Activated B cell treated with CpG ODN at 0.5 μM for 24 hours (primary cell): ENCODE measurements around the gene UBE3D. TPM values are rescaled to one million over a fixed set of nuclear protein-coding genes. Genes with fewer than 3 reads are reported as not detected.
"Not testable (repeated sequence)": the region's sequence is repeated elsewhere in the genome, so short reads cannot be mapped to it uniquely, and the experiment has no call there.

Experiments
- ATAC-seq: fragments of 200-7000 bp; cut with Tn5 transposase; one replicate; pipeline ENCODE4 v1.10.0; 2021; ENCODE audit warnings: low read depth, mild to moderate bottlenecking, moderate library complexity
- CTCF ChIA-PET: fragments of 350-600 bp; sonication (Branson Sonifier 250); formaldehyde crosslinking; loops from one replicate; lab custom pipeline; 2021; ENCODE audit warnings: antibody characterized with exemption; lab: Charles Lee
- POLR2A ChIA-PET: fragments of 350-600 bp; sonication (Branson Sonifier 250); formaldehyde crosslinking; loops from one replicate; lab custom pipeline; 2021; ENCODE audit warnings: antibody characterized with exemption; lab: Charles Lee
- DNase-seq: peaks from one replicate; pipeline ENCODE4 v3.0.0; 2022
- H3K27ac Mint-ChIP-seq: one replicate; pipeline ENCODE4 v1.8.0; 2020; ENCODE audit warnings: mixed read lengths
- H3K27me3 Mint-ChIP-seq: one replicate; pipeline ENCODE4 v1.8.0; 2021; ENCODE audit warnings: mixed read lengths
- H3K36me3 Mint-ChIP-seq: one replicate; pipeline ENCODE4 v1.8.0; 2021; ENCODE audit warnings: low read depth, mixed read lengths
- H3K4me1 Mint-ChIP-seq: one replicate; pipeline ENCODE4 v1.8.0; 2021; ENCODE audit warnings: mixed read lengths
- H3K4me3 Mint-ChIP-seq: one replicate; pipeline ENCODE4 v1.8.0; 2020; ENCODE audit warnings: mild to moderate bottlenecking, mixed read lengths
- H3K9me3 Mint-ChIP-seq: one replicate; pipeline ENCODE4 v1.8.0; 2020; ENCODE audit warnings: mixed read lengths
- intact Hi-C: fragments of 100-400 bp; cut with micrococcal nuclease; formaldehyde crosslinking; loops from one replicate; pipeline ENCODE4 v1.15.1; 2024
- total RNA-seq: library from RNA; stranded (reverse); gene quantifications from 2 replicates; pipeline ENCODE4 v1.2.3, GENCODE V29; 2022
- TF ChIP-seq, protein P1 (sequence below): fragments of 200-600 bp; IDR thresholded peaks from one replicate; pipeline ENCODE4 v1.8.0; 2022; ENCODE audit warnings: antibody characterized with exemption, mild to moderate bottlenecking

The UBE3D gene
- total RNA-seq, 1 donor from 2014 or later, result 9.3 TPM

GRCh38 chr6:83038246-83038645 is 27.4 kb downstream of the UBE3D start:
- Mint-ChIP-seq H3K27me3 (no peaks in the 10 kb centered on the region), H3K27ac (no peak overlapping the region), H3K4me3 (no peak overlapping the region), H3K9me3 (peaks cover 3% of the 10 kb centered on the region), H3K36me3 (peaks cover 25% of the 10 kb centered on the region), H3K4me1 (no peaks in the 10 kb centered on the region)
- ChIA-PET CTCF (no interaction called here), POLR2A (no interaction called here)
- intact Hi-C loops, result no loop called here
- DNase-seq (no peak), ATAC-seq (no peak)
- TF ChIP-seq, protein P1, sequence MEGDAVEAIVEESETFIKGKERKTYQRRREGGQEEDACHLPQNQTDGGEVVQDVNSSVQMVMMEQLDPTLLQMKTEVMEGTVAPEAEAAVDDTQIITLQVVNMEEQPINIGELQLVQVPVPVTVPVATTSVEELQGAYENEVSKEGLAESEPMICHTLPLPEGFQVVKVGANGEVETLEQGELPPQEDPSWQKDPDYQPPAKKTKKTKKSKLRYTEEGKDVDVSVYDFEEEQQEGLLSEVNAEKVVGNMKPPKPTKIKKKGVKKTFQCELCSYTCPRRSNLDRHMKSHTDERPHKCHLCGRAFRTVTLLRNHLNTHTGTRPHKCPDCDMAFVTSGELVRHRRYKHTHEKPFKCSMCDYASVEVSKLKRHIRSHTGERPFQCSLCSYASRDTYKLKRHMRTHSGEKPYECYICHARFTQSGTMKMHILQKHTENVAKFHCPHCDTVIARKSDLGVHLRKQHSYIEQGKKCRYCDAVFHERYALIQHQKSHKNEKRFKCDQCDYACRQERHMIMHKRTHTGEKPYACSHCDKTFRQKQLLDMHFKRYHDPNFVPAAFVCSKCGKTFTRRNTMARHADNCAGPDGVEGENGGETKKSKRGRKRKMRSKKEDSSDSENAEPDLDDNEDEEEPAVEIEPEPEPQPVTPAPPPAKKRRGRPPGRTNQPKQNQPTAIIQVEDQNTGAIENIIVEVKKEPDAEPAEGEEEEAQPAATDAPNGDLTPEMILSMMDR, result no peak

DNA sequence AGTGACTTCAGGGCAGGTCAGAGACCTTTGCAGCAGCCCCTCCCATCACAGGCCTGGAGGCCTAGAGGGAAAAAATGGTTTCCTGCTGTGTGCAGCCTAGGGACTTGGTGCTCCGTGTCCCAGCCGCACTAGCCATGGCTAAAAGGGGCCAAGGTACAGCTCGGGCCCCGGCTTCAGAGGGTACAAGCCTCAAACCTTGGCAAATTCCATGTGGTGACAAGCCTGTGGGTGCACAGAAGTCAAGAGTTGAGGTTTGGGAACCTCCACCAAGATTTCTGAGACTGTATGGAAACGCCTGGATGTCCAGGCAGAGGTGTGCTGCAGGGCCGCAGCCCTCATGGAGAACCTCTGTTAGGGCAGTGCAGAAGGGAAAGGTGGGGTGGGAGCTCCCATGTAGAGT is 34.0 kb downstream of the UBE3D start:
- ATAC-seq (no peak), DNase-seq (no peak)
- TF ChIP-seq, protein P1, result no peak
- ChIA-PET POLR2A (interaction anchor here (0.7 kb wide), 1 partner anchor 668 kb away, joined by 3 read pairs; the partner anchor contains the start of gene TPBG), CTCF (no interaction called here)
- Mint-ChIP-seq H3K4me1 (no peaks in the 10 kb centered on the region), H3K4me3 (no peak overlapping the region), H3K9me3 (peaks cover 14% of the 10 kb centered on the region), H3K27ac (no peak overlapping the region), H3K27me3 (no peaks in the 10 kb centered on the region), H3K36me3 (peaks cover 47% of the 10 kb centered on the region)
- intact Hi-C loops, result no loop called here

DNA sequence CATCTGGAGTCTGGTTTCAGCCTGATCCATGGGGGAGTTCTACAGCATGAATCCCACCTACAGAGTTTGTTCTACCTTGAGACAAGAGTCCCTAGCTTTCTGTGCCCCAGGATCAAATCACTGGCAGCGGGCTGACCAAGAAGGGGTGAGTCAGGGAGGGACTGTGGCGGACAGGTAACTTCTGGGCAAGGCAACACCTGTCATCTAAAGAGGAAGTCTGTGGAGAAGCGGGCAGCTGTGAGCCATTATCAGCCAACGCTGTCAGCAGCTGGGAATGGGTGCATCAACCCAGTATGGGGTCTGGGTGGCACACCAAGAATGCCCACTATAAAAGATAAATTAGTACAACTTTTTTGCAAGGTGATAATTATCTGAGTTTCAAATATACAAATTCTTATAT is 45.9 kb downstream of the UBE3D start:
- TF ChIP-seq, protein P1, result no peak
- peaks cover 3% of the 10 kb centered on the region for H3K9me3 Mint-ChIP-seq
- H3K36me3 Mint-ChIP-seq, result peaks cover 56% of the 10 kb centered on the region
- ChIA-PET POLR2A (no interaction called here), CTCF (no interaction called here)
- intact Hi-C loops, result no loop called here
- H3K27me3 Mint-ChIP-seq, result no peaks in the 10 kb centered on the region
- ATAC-seq (no peak), DNase-seq (no peak)
- H3K4me3 Mint-ChIP-seq, result no peak overlapping the region
- no peak overlapping the region for H3K27ac Mint-ChIP-seq
- H3K4me1 Mint-ChIP-seq, result no peaks in the 10 kb centered on the region

GRCh38 chr6:83011131-83011530 is 54.5 kb downstream of the UBE3D start:
- H3K27ac Mint-ChIP-seq, CTCF ChIA-PET, DNase-seq, H3K27me3 Mint-ChIP-seq, intact Hi-C loops, H3K4me3 Mint-ChIP-seq, ATAC-seq, POLR2A ChIA-PET, H3K9me3 Mint-ChIP-seq: not testable (repeated sequence)
- Mint-ChIP-seq H3K4me1 (peaks cover 12% of the 10 kb centered on the region), H3K36me3 (peaks cover 39% of the 10 kb centered on the region)

- POLR2A ChIA-PET, result no interaction called here
- ATAC-seq, result no peak
Measured at GRCh38 chr6:83008626-83009025, 57.0 kb downstream of the UBE3D start.

More at GRCh38 chr6:83008626-83009025, 57.0 kb downstream of the UBE3D start:
- Mint-ChIP-seq H3K27ac (no peak overlapping the region), H3K4me3 (no peak overlapping the region), H3K4me1 (peaks cover 12% of the 10 kb centered on the region), H3K36me3 (peaks cover 24% of the 10 kb centered on the region), H3K27me3 (no peaks in the 10 kb centered on the region), H3K9me3 (no peaks in the 10 kb centered on the region)
- CTCF ChIA-PET, result no interaction called here
- TF ChIP-seq, protein P1, result no peak
- intact Hi-C loops, result no loop called here
- no peak for DNase-seq
